Measurements from ENCODE around the gene PIP5KL1.

PIP5KL1 gene

DNA sequence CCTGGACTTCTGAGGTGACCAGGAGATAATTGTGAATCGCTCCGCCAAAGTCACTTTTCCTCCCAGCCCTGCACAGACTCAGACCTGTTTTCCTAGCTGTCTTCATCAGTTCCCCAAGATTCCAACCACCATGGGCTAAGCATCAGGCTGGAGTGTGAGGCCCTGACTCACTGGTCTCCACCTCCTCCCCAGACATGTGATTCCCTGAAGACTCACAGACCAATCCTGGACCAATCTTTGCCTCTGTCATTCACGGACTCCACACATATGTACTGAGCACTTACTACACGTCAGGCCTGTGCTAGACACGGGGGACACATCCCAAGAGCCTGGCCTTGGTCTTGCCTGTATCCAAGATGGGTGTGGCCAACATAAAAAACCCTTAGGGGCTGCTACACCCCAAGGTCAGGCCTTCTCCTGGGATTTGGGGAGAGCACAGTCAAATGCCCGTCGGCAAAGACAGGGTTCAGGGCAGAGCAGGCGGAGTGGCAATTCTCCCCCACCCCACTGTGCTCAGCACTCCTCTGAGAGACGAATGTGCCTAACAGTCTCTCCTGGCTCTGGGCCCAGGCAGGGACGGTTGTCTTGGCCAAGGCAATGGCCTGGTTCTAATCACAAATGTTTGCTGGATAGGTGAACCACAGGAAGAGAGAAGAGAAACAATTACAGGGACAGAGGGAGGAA is 38.3 kb upstream of the PIP5KL1 start:
- DNase-seq (ENCODE audit: low read depth, low spot score): no peak

DNA sequence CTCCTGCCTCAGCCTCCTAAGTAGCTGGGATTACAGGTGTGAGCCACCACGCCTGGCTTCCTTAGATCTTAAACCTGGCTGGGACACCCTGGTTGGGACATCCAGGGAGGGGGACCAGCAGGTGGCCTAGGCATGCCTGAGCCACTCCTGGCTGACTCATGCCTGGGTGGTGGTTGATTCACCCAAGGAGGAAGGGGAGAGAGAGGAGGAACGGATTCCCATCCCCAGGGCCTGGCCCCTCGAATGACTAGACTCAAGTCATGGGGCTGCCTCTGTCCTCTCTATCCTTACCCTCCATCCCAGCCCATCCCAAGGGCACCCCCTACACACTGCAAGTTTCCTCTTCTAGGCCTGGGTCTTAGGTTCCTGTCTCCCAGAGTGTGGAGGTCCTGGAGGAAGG is 37.5 kb upstream of the PIP5KL1 start:
- DNase-seq (ENCODE audit: low read depth, low spot score): no peak

DNA sequence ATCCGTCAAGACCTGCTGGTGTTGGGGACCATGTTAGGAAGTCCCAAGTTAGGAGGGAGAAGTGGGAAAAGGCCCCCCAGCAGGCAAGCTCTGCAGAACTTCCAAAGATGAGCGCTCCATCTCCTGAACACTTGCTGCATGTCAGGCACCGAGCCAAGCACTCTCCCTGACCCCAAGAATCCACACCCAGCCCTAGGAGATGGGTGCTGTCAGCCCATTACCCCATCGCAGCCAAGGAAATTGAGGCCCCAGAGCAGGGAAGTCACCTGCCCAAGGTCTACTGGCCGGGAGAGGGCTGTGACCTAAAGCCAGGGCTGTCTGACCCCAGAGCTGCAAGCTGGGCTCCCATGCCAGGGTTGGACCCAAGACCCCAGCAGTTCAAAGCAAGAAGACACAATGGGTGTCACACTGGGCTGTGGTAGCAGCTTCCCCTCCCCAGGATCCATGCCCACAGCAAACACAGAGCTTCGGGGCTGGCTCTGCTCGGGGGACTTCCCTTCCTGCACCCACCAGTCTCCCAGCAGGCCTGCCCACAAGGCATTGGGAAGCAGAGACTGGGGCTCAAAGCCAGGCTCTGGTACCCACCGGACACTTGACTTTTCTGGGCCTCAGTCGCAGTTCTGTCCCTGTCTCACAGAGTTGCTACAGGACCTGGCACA is 36.7 kb upstream of the PIP5KL1 start:
- no peak for DNase-seq (ENCODE audit: low read depth, low spot score)

DNA sequence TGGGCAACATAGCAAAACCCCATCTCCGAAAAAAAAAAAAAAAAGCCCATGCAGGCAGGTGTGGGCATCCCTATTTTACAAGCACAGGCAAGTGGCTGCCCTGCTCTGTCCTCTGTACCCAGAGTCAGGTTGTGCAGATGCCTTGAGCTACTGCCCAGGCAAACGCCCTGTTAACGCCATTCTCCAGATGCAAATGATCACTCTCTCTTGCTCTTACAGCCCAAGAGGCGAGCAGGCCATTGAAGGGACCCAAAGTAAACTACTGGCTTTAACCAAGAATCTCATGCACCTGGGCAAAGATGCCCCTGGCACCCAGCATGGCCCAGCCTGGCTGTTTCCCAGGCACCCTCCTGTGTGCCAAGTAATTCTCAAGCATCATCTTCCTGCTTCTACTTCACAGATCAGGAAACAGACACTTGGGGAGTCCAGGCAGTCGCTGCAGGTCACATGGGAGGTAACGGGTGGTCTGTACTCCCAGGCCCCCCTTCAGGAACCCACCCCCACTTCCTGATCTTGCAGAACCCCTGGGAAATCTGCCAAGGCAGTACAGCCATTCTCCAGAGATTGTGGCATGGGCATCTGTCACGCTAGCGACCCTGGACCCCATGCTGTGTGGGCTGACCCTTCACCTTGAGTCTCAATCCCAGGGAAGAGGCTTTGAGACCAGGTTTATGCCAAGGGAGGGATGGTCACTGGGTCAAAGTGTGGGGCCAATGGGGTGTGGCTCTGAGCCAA is 36.0 kb upstream of the PIP5KL1 start:
- DNase-seq (ENCODE audit: low read depth, low spot score): no peak

DNA sequence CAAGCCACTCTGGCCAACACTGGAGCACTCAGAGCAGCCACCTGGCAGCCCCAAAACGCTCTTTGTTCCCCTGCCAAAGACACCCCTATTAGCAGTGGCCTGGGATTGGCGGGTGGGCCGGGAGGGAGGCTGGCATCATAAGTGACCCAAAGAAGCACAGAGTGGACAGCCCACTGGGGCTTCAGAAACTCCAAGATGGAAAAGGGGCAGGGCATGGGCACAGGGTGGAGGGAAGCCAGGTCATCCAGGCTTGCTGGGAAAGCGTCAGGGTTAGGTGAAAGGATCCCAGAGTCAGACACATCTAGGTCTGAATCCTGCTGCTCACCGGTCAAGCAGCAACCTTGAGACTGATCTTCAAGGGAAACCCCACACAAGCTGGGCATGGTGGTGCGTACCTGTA is 35.4 kb upstream of the PIP5KL1 start:
- DNase-seq (ENCODE audit: low read depth, low spot score): no peak

DNA sequence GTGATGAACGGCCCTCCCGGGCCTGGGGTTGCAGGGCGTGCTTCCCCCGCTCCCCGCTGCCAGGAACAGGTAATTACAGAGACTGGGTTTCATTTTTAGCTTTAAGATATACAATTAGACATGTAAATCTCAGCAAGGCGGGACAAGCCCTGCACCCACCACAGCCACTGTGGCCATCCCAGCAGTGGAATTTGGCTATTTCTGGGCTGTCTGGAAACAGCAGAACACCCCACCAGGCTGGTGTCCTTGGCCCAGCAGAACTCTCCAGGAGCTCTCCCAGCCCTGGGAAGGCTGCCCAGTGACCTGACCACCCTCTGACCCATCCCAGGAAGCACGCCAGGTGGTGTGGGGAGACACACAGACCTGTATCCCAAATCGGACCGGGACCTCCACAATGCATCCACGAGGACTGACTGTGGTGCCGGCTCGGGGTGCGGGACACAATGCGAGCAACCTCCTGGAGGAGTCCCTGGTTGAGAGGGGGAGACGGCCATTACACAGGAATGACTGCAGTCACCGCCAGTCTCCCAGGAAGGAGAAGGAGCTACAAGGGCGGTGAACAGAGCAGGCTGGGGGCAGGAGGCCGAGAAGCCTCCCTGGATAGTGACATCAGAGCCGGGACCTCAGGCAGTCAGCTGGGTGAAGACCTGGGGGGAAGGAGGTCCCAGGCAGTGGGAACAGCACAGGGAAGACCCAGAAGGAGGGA is 32.9 kb upstream of the PIP5KL1 start:
- DNase-seq (ENCODE audit: low read depth, low spot score): no peak

DNA sequence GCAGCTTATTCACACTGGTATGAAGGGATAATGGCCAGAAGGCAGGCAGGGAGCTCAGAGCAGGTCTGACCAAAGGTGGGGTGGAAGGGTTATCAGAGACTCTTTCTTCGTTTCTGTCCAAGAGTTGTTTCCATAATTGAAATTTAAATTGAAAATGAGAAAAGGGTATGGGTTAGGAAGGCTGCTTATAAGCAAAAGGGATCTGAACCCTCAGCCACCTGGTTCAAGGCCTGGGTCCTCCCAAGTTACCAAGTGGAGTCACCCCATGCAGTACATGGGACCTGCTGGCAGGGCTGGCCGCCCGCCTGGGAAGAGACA is 32.4 kb upstream of the PIP5KL1 start:
- no peak for DNase-seq (ENCODE audit: low read depth, low spot score)

DNA sequence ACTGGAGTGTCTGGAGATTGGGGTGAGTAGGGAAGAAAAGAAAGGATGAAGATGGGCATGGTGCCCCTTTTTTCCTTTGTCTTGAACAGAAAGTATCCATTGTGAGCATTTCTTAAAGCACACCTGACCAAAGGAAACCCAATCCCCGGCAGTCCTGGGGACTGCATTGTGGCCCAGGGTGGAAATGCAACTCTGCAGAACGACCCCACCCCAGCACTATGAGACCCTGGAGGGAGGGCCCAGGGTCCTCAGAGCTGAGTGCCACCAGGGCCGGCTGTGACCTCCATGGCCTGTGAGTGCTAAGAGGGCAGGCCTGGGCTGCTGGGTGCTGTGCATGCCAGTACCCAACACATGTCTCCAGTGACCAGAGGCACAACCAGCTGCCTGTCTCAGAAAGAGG is 31.7 kb upstream of the PIP5KL1 start:
- no peak for DNase-seq (ENCODE audit: low read depth, low spot score)

DNA sequence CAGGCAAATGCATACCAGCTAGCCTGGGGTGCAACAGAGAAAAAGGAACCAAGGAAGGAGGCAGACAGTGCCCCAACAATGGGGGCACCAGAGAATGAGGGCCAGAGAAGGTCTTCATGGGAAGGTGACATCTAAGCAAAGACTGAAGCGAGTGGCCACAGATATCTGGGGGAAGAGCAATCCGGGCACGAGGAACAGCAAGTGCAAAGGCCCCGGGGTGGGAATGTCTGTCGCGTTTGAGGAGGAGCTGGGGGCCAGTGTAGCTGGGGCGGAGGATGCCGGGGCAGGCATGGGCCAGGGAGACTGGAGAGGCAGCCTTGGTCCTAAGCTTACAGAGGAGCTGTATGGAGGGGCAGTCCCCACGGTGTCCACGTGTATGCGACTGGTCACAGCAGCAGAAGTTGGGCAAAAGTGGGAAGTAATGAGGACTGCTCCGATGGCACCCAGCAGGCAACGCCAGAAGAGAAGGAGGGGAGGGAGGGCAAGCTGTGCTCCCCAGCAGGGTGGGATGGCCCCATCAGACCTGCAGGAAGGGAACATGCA is 31.1 kb upstream of the PIP5KL1 start:
- no peak for DNase-seq (ENCODE audit: low read depth, low spot score)

DNA sequence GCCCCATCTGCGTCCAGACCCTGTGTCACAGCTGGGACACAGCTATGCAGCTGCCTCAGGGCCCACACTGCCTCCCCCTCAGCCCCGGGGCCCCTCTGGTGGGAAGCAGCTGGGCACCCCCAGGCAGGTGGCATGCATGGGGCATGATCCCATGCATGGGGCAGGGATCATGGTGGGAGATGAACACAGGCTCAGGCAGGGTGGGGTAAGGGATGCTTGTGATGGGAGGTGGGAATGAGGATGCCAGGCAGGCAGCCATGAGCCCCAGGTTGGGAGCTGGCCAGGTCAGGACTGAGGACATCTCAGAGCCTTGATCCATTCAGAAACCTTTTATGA is 30.5 kb upstream of the PIP5KL1 start:
- no peak for DNase-seq (ENCODE audit: low read depth, low spot score)

DNA sequence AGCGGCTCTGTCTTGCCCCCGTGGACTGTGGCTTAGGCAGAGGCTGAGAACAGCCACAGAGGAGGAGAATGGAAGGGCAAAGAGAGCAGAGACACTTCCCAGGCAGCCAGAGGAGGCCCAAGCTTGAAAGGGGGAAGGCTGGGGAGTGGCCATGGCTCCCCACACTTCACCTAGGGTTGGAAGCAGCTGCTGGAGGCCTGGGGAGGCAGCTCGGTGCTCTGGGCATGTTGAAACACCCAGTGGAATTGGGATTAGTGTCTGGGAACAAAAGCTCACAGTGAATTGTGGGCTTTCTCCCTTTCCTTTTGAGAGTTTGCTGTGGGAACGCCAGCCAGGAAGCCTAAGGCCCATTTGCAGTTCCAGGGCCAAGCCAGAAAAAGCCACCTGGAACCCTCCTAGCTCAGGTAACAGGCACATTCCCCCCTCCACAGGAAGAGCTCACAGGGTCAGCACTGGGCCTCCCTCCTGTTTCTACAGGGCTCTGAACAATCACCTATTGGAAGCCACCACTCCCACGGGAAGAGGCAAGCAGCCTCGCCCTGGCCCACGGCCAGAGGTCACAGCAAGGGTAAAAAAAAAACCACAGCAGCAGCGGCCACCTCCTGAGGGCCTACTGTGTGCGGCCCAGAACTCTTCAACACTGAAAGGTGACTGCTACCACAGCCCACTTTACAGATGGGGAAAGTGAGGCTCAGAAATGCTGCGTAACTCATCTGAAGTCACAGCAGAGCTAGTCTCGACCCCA is 30.0 kb upstream of the PIP5KL1 start:
- DNase-seq (ENCODE audit: low read depth, low spot score): no peak

DNA sequence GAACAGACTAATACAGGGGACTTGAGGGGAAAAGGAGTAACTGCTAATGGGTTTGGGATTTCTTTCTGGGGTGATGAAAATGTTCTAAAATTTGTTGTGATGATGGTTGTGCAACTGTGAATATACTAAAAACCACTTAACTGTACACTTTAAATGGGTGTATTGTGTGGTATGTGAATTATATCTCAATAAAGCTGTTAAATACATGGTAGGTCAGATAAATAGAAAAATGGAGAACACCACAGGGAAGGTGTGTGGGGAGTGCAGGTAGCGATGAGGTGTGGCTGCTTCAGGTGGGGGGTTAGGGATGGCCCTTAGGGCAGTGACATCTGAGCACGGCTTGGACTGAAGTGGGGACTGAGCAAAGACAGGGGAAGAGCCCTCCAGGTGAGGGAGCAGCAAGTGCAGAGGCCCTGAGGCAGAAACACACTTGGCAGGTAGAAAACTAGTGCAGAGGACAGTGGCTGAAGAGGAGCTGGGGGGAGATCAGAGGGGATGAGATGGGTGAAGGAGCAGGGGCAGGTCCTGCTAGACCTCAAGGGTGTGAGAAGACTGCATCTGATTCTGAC is 29.3 kb upstream of the PIP5KL1 start:
- DNase-seq (ENCODE audit: low read depth, low spot score): no peak

DNA sequence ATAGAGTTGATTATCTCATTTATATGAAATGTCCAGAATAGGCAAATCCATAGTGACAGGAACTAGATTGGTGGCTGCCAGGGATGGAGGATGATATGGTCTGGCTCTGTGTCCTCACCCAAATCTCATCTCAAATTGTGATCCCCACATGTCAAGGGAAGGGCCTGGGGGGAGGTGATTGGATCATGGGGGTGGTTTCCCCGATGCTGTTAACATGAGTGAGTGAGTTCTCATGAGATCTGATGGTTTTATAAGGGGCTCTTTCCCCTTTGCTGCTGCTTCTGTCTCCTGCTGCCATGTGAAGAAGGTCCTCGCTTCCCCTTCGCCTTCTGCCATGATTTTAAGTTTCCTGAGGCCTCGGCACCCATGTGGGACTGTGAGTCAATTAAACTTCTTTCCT is 28.8 kb upstream of the PIP5KL1 start:
- no peak for DNase-seq (ENCODE audit: low read depth, low spot score)

DNA sequence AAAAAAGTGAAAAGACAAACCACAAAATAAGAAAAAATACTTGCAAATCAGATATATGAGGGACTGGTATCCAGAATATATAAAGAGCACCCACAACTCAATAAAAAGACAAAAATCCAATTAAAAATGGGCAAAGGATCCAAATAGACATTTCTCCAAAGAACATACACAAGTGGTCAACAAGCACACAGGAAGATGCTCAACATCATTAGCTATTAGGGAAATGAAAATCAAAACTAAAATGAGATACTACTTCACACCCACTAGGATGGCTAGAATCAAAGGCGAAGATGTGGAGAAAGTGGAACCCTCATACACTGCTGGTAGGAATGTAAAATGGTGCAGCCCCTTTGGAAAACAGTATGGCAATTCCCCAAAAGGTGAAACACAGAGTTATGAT is 28.2 kb upstream of the PIP5KL1 start:
- no peak for DNase-seq (ENCODE audit: low read depth, low spot score)

DNA sequence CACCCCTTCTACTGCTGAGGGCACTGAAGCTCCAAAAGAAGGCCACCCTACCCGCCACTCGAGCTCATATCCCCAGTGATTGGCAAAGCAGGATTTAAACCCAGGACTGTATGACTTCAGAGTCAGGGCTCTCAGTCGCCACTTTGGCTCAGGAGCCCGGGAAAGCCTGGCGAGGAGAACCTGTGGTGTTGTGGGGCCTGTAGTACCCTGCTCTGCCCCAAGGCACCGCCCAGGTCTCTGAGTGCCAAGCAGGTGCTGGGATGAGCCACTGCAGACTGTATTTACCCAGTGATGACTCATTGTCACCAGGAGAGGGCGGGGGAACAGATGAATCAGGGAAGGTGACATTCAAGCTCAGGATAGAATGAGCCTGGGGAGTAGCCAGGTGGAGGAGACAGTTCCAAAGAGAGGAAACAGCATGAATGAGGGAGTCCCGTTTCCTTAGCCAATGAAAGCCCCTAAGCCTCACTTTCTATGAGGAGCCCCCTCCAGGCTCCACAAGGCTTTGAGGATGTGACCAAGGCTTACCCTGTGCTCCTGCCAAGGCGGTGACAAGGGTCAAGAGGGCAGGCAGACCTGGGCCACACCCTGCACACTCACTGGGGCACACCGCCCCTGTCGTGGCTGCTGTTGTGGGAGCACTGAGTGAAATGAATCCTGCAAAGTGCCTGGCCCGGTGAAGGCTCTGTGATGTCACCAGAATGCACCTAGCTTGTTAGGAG is 24.9 kb upstream of the PIP5KL1 start:
- DNase-seq (ENCODE audit: low read depth, low spot score): no peak

DNA sequence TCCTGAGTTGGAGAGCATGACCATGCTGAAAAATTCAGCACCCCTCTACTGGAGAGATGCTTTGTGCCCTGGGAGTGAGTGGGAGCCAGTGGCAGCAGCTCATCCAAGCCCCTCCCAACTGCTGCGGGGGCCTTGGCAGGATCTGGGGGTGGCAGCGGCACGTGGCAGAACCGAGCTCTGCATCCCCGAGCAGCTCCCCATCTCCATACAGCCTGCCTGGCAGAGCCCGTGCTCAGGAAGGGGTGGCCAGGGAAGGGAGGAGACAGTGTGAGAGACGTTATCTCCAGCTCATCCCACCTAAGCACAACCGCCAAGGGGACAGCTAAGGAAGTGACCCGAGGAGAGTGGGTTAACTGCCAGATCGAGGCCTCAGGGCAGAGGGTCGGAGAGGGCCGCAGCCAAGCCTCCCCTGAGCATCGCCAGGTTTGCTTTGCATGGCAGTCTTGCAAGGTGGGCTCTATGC is 24.3 kb upstream of the PIP5KL1 start:
- no peak for DNase-seq (ENCODE audit: low read depth, low spot score)

DNA sequence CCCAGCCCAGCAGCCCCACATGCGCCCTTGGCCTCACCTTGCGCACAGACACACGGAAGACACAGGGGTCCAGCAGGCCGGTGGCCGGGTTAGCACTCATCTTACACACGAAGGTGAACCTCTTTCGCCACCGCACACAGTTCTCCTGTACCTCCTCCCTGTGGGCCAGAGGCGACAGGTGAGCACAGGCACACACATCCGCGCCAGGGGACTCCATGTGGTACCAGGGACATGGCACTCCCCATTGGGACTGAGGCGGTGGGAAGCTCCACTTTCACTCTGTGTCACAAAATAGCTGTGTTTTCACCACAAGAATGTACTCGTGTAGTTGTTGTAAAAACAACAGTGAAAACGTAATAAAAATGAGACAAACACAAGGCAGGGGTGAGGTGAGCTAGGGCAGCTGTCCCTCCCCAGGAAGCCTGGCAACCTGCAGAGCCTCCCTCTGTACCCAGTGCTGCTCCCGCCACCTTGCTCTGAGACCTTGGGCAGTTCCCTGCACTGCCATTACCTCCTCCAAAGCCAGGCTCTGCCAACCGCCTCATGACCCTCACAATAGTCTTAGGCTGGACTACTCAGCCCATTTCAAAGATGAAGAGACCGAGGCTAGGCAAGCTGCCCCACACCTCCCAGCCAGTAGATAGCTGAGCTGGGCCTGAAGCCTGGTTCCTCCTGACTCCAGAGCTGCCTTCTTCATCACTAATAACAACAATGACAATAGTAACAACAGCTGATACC is 23.4 kb upstream of the PIP5KL1 start:
- DNase-seq (ENCODE audit: low read depth, low spot score): no peak

DNA sequence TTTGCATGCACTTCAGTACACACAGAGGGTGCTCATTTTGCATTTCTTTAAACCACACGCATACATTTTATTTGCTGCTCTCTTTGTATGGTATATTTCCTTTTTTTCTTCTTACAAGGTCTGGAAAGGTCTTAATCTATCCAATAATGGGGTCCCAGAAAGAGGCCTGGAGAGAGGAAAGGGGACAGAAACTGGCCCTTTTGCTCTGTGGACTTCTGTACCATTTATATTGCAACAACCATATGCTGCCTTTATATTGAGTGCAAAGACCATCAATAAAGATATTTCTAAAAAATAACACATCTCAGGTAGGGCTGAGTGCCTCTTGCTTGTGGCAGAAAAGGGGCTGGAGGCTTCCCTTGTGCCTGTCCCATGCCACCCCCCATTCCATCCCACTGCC is 22.6 kb upstream of the PIP5KL1 start:
- no peak for DNase-seq (ENCODE audit: low read depth, low spot score)

DNA sequence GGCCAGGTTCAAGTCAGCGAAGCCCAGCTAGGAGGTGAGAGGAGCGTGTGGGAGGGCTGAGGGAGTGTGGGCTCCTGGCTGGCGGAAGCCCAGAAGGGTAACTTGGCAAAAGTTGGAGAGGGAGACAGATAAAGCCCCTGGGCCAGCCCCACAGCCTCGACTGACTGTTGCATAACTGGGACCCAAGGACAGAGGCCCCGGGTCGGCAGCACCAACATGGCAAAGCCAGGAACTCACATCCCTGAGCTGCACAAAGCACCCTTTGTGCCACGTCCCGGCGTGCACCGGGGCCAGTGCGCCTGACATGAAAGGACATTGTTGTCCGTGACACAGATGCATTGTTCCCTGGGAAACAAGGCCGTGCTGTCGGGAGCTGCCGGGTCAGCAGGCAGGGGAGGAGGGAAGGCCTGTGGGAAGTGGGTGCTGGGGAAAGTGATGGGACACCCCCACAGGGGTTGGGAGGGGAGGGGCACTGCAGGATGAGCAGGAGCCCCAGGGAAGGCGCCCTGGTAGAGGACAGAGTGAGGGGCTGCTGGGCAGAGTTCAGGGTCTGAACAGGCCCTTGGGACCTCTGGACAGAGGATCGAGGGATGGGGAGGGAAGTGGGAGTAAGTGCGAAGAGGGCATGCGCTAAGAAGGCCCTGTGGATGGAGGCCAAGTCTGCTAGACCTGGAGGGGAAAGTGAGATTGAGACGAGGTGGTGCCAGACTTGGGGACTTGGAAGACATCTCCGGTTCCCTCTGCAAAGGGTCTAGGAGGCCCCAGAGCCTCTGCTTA is 20.1 kb upstream of the PIP5KL1 start:
- no peak for DNase-seq (ENCODE audit: low read depth, low spot score)
